ENCODE results near the gene KLHL20. TPM values are rescaled to one million over a fixed set of nuclear protein-coding genes. Genes with fewer than 3 reads are reported as not detected.

Gene KLHL20
- total and polyA plus RNA-seq, 2 donors (not counting 3 experiments of a cell fraction or from before 2014, with no cell fraction given): 14.0 to 26.9 TPM

- no peaks in the 10 kb centered on the region for H4K20me1 ChIP-seq (replicated peaks; ENCODE audit: control insufficient read depth, extremely low read depth, insufficient read depth, low read length)
- no peak overlapping the region for H3K4me3 ChIP-seq (replicated peaks in 1 of 3; ENCODE audit: insufficient read depth in 1 of 3, low read depth in 1 of 3, low read length in 3 of 3)
- H3K4me1 ChIP-seq (ENCODE audit: control insufficient read depth, extremely low read depth, insufficient read depth, low read length): no peaks in the 10 kb centered on the region
- ChIA-PET POLR2A (no interaction called here), CTCF (no interaction called here)
- H2AFZ ChIP-seq (ENCODE audit: low read depth, low read length): no peak overlapping the region
- H3K4me2 ChIP-seq (ENCODE audit: insufficient read depth, low read length): no peak overlapping the region
- dilution Hi-C loops (cut with MboI; ENCODE audit: extremely low pct_ligation_motif_present, low sequenced_read_pairs) (no loop called here), intact Hi-C loops (cut with micrococcal nuclease) (no loop called here)
- DNase-seq (ENCODE audit: low read depth, low spot score): no peak
- H3K79me2 ChIP-seq (ENCODE audit: control insufficient read depth, insufficient read depth, low read length): no peaks in the 10 kb centered on the region
- H3K9ac ChIP-seq (replicated peaks; ENCODE audit: extremely low read depth, insufficient read depth, low read length): no peak overlapping the region
- no peak for FAIRE-seq
- BruUV-seq (replicated peaks): no TSS peak
- H3K9me1 ChIP-seq (replicated peaks; ENCODE audit: control insufficient read depth, extremely low read depth, insufficient read depth, low read length): no peaks in the 10 kb centered on the region
- no peak overlapping the region for H3K27ac ChIP-seq (ENCODE audit: insufficient read depth, low read depth, low read length)
- no peaks in the 10 kb centered on the region for H3K9me3 ChIP-seq (replicated peaks; ENCODE audit: control insufficient read depth, insufficient read depth, low read length)
- peaks cover 10 to 12% of the 10 kb centered on the region in 2 experiments for H3K36me3 ChIP-seq (ENCODE audit: control insufficient read depth in 2 of 2, extremely low read depth in 1 of 2, insufficient read depth in 2 of 2, low read length in 2 of 2)
- H3K27me3 ChIP-seq (ENCODE audit: control insufficient read depth in 2 of 2, insufficient read depth in 2 of 2, low read length in 2 of 2): no peaks in the 10 kb centered on the region
- TF ChIP-seq MAX (IDR thresholded peaks at IDR 0.05; ENCODE audit: insufficient read depth, insufficient read length) (no peak), FOS (IDR thresholded peaks at IDR 0.05; ENCODE audit: borderline replicate concordance, insufficient read depth, low read length) (no peak), EZH2 (IDR thresholded peaks at IDR 0.05; ENCODE audit: borderline replicate concordance, low read depth, low read length, severe bottlenecking) (no peak), POLR2AphosphoS5 (IDR thresholded peaks at IDR 0.05; ENCODE audit: insufficient read depth, low read depth, low read length) (no peak), JUN (IDR thresholded peaks at IDR 0.05; ENCODE audit: borderline replicate concordance, insufficient read depth, insufficient read length, low read depth) (no peak), GATA2 (IDR thresholded peaks at IDR 0.05; ENCODE audit: insufficient read depth, insufficient read length, low read depth, low read length) (no peak), CTCF (IDR thresholded peaks at IDR 0.05; ENCODE audit: extremely low read depth in 1 of 2, insufficient read depth in 1 of 2, low read depth in 1 of 2, low read length in 2 of 2) (no peak), MYC (IDR thresholded peaks at IDR 0.05; ENCODE audit: low read depth, low read length) (no peak), POLR2A (IDR thresholded peaks at IDR 0.05; ENCODE audit: low read depth, low read length) (no peak)
Observed at GRCh38 chr1:173753830-173754229, 39.0 kb downstream of the KLHL20 start.

Measured in endothelial cell of umbilical vein (primary cell).